Glomerular visceral epithelial cell (primary cell): ENCODE results near the gene FLYWCH1.

Experiments
- DNase-seq: peaks from one replicate; pipeline ENCODE4 v3.0.0-alpha.2; 2016; ENCODE audit errors: extremely low spot score

Gene FLYWCH1

DNA sequence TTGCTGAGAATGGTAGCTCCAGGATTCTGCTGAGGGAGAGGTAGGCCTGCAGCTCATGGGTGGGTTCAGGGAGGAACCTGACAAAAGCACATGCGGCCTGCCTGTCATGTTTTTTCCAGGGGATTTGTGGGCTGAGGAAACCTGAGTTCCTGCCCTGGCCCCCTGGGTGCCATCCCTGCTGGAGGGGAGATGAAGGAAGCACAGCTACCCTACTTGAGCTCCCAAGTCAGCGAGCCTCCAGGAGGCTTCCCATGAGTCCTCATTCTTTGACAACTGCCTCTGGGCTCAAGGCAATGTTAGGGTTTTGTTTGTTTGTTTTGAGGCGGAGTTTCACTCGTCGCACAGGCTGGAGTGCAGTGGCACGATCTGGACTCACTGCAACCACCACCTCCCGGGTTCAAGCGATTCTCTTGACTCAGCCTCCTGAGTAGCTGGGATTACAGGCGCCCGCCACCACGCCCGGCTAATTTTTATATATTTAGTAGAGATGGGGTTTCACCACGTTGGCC, 12.1 kb upstream of the FLYWCH1 start:
- no peak for DNase-seq

GRCh38 chr16:2900526-2901075, 11.1 kb upstream of the FLYWCH1 start:
- no peak for DNase-seq

DNA sequence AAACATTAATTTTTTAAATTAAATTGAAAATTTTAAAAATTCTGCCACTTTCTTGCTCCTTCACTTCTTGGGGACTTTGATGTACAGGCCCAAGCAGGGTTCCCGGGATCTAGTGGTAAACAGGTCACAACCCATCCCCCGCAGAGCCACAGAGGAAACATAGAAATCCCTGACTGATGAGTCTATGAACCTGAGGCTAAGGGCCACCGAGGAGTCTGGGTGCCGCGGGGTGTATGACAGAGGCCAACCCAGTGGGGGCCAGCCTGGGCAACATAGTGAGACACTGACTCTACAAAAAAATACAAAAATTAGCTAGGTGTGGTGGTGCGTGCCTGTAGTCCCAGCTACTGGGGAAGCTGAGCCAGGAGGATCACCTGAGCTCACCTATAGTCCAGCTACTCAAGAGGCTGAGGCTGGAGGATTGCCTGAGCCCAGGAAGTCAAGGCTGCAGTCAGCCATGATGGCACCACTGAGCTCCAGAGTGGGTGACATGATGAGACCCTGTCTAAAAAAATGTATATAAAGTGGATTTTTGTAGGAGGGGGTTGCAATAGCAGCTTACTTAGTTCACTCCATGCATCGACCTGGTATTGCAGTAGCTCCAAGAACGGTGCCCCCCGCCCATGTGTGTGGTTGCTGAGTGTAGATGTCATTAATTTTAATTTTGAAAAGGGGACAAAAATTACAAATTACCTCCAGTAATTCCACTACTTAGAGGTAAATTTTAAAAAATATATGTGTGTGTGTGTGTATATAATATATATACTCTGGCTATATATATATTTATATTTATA, 9.2 kb upstream of the FLYWCH1 start:
- DNase-seq = no peak

- DNase-seq = peak; percentile 85
These were observed 7.4 kb upstream of the FLYWCH1 start for GRCh38 chr16:2904100-2904921.

- DNase-seq = no peak
These were observed 6.8 kb upstream of the FLYWCH1 start for GRCh38 chr16:2904922-2905240.

GRCh38 chr16:2905241-2905987, 6.3 kb upstream of the FLYWCH1 start:
- DNase-seq = peak; percentile 98

GRCh38 chr16:2905988-2906387, 5.7 kb upstream of the FLYWCH1 start:
- DNase-seq = no peak

- DNase-seq = peak; percentile 50
These were observed 4.5 kb upstream of the FLYWCH1 start for GRCh38 chr16:2907084-2907753.

GRCh38 chr16:2910441-2910969, 1.2 kb upstream of the FLYWCH1 start:
- no peak for DNase-seq

DNA sequence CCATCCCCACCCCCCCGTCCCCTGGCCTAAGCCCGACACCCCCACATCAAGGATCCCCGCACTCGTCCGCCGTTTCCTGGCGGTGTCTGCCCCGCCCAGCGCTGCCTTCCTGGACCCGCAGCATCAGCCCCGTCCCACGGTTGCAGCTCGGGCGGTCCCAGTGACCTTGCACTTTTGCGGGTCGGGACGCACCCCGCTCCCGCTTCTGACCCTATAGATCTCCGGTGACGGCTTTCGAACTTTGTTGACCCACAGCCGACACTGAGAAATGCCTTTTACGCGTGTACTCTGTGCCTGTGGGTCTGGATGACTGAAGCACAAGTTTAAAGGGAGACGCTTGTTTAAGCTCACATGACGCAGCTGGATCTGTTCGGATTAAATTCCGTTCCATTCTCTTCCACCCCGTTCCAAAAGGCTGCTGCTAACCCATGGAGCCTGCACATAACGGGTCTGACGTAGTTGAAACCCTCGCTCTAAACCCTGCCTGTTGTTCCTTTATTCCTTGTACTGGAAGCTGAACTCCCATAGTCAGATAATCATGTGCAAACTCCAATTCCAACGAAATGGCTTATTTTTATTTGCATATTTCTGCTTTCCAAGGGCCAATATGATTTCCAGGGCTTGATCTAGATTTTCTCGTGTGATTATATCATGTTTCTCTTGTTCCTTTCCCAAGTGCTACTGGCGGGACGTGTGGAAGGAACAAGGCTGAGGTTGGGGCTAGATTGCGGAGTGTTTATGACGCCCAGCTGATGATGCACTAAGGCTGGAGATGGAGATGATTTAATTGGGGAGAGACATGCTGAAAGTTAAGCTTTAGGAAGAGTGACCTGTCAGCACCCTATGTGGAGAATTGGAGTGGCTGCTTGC, 834 bp downstream of the FLYWCH1 start:
- DNase-seq = peak; percentile 38

DNA sequence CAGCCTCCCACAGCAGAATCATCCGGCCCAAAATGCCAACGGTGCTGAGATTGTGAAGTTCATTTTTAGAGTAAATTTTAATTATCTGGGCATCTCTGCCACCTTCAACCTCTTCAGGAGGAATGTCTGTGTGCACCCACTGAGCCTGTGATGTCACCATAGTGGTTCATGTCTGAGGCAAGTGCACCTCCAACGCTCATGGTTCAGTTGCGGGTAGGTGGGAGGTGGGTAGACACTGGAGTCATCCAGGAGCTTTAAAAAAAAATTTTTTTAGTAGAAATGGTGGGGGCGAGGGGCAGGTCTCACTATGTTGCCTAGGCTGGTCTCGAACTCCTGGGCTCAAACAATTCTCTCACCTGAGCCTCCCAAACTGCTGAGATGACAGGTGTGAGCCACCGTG, 1.9 kb downstream of the FLYWCH1 start:
- DNase-seq = no peak

GRCh38 chr16:2914233-2914632, 2.5 kb downstream of the FLYWCH1 start:
- no peak for DNase-seq

GRCh38 chr16:2915196-2915929, 3.6 kb downstream of the FLYWCH1 start:
- DNase-seq = no peak

- DNase-seq = peak; percentile 62
These were observed 8.0 kb downstream of the FLYWCH1 start for GRCh38 chr16:2919511-2920255.

- DNase-seq = no peak
These were observed 11.8 kb downstream of the FLYWCH1 start for GRCh38 chr16:2923481-2923880.

DNA sequence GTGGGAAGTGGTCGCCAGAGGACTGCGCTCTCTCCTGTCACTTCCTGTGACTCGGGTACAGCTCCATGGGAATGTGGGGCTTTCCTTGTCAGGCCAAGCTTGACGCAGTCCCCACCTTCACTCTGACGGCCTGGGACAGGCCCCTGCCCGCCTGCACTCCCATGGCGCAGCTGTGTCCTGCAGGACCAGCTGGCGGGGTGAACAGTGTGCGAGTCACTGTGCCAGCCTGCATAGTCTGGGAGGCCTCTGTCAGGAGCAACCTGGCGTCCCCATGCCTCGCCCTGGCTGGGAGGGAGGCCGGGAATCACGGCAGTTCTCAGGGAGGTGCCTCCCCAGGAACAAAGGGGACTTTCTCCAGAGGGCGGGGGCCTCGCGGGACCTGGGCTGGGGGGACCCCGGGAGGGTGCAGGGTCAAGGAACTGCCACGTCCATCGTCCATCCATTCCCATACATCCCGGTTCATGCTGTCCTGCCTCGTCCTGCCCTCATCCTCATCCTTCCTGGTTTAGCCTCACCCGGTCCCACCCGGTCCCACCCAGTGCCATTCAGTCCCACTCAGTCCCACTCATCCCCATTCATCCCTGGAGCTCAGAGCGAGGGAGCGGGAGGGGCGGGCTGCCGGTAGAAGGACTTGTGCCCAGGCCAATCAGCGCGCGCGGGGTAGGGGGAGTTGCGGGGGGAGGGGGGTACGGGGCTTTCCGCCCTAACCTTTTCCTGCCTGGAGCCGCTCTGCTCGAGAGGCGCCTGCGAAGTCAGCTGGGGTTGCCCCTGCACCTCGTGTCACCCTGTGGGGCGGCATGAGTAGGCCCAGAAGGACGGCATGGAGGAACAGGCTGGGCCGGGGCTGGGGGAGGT, 13.4 kb downstream of the FLYWCH1 start:
- DNase-seq = no peak

GRCh38 chr16:2925951-2926649, 14.4 kb downstream of the FLYWCH1 start:
- no peak for DNase-seq
